GM12875 (cell line): ENCODE measurements around the gene REG1B.

Experiments used
- H3K4me3 ChIP-seq: one replicate; pipeline ENCODE4 v1.5.1; 2011; ENCODE audit warnings: low read depth, low read length, control low read depth
- TF ChIP-seq, protein P1 (sequence below): IDR thresholded peaks from 2 replicates; pipeline ENCODE4 v1.5.1; 2011; ENCODE audit warnings: low read depth, mild to moderate bottlenecking, control low read depth, inconsistent platforms, low read length, moderate library complexity, borderline replicate concordance; ENCODE audit not compliant: insufficient read depth

REG1B gene

DNA sequence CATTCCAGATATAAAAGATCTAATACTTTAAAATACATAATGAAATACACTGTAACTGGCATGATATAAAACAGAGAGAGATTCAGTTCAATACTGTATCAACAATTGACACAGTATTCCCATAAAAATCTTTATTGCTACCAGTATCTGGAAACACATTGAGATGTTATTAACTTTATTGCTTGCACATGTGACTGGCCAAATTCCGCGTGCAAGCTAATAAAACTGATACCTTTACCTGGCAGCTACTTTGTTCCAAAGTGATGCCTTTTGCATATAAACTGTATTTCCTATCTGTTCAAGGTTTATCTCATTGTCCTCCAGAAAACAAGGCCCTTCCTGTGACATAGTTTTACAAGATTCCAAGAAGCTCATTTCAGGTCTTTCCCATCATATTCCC lies 15.4 kb upstream of the REG1B start:
- H3K4me3 ChIP-seq, result no peak overlapping the region
- TF ChIP-seq, protein P1, sequence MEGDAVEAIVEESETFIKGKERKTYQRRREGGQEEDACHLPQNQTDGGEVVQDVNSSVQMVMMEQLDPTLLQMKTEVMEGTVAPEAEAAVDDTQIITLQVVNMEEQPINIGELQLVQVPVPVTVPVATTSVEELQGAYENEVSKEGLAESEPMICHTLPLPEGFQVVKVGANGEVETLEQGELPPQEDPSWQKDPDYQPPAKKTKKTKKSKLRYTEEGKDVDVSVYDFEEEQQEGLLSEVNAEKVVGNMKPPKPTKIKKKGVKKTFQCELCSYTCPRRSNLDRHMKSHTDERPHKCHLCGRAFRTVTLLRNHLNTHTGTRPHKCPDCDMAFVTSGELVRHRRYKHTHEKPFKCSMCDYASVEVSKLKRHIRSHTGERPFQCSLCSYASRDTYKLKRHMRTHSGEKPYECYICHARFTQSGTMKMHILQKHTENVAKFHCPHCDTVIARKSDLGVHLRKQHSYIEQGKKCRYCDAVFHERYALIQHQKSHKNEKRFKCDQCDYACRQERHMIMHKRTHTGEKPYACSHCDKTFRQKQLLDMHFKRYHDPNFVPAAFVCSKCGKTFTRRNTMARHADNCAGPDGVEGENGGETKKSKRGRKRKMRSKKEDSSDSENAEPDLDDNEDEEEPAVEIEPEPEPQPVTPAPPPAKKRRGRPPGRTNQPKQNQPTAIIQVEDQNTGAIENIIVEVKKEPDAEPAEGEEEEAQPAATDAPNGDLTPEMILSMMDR, result no peak

DNA sequence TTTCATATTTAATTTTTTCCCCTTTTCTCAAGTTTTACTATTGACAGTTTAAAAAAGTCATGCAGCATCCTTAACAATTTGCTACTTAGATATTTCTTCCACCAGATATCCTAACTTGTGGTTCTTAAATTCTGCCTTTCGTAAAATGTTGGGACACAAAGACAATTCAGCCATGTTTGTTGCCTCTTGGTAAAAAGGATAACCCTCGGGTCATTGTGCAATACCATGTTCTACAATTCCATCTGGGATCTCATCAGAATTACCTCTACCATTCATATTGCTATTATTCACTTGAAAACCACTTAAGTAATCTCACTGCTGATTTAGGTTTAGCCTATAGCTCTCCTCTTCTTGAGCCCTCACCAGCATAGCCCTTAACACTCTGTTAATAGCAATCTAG lies 13.2 kb upstream of the REG1B start:
- TF ChIP-seq, protein P1, result no peak
- no peak overlapping the region for H3K4me3 ChIP-seq

- H3K4me3 ChIP-seq, result no peak overlapping the region
- TF ChIP-seq, protein P1, result no peak
Observed at GRCh38 chr2:79100285-79100684, 12.5 kb upstream of the REG1B start.

DNA sequence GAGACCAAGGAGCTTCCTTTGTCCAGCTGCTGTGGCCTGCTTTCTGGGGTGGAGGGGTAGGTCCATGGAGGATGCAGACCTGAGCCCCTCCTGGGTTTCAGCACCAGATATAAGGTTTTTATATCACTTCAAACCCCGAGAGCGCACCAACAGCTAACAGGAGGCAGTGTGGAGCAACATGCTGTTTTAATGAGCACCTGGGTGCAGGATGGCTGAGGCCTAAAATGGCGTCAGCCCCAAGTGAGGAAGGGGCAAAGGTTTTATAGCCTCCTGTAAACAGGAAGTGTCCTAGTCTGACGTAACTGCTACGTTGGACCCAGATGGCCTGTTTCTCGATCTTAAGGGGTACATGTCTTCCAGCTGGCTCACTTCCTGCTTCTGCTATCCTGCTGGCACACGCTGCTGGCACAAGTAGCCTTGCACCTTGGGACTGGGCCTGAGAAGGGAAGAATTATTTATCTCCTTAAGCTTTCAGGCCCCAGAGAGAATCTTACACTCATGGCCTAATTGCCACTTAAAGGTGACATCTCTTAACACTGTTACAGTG lies 11.4 kb upstream of the REG1B start:
- TF ChIP-seq, protein P1, result no peak
- no peak overlapping the region for H3K4me3 ChIP-seq

GRCh38 chr2:79097843-79098242 lies 10.1 kb upstream of the REG1B start:
- TF ChIP-seq, protein P1, result no peak
- H3K4me3 ChIP-seq, result no peak overlapping the region

DNA sequence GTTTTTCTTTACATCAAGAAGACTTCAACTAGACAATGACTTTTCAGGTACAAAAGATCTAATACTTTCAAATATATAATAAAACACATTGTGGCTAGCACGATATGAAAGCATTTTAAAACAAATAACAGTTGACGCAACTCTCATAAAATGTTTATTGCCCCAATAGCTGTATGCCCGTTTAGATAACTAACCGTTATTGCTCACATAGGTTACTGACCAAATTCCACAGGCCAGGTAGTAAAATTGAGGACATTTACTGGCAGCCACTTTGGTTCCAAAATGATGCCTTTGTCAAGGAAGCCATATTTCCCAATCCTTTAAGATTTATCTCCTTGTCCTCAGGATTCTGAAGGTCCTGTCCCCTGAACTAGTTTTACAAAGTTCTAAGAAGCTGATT lies 2.9 kb upstream of the REG1B start:
- TF ChIP-seq, protein P1, result no peak
- no peak overlapping the region for H3K4me3 ChIP-seq

- no peak overlapping the region for H3K4me3 ChIP-seq
- TF ChIP-seq, protein P1, result no peak
Observed at GRCh38 chr2:79086255-79086654, 1.5 kb downstream of the REG1B start.
